Upper lobe of right lung (tissue), 1 donor: Measurements from ENCODE around the gene C9orf72. TPM values are rescaled to one million over a fixed set of nuclear protein-coding genes. Genes with fewer than 3 reads are reported as not detected.

ENCODE experiments used
- ATAC-seq: fragments of 200-7000 bp; cut with Tn5 transposase; one replicate; pipeline ENCODE4 v1.9.1; 2020; ENCODE audit warnings: mild to moderate bottlenecking, moderate library complexity
- DNase-seq: peaks from one replicate; pipeline ENCODE4 v3.0.0-alpha.2; 2020
- H3K27ac ChIP-seq: fragments of 200-600 bp; one replicate; pipeline ENCODE4 v1.8.0; 2022
- H3K27me3 ChIP-seq: fragments of 200-600 bp; one replicate; pipeline ENCODE4 v1.8.0; 2022; ENCODE audit warnings: mild to moderate bottlenecking
- H3K36me3 ChIP-seq: fragments of 200-600 bp; one replicate; pipeline ENCODE4 v1.8.0; 2022
- H3K4me1 ChIP-seq: fragments of 200-600 bp; one replicate; pipeline ENCODE4 v1.8.0; 2022
- H3K4me3 ChIP-seq: fragments of 200-600 bp; one replicate; pipeline ENCODE4 v1.8.0; 2022; ENCODE audit warnings: mild to moderate bottlenecking
- H3K9me3 ChIP-seq: fragments of 200-600 bp; one replicate; pipeline ENCODE4 v1.8.0; 2022
- intact Hi-C: fragments of 100-400 bp; cut with DNase I; formaldehyde crosslinking; loops from one replicate; pipeline ENCODE4 v1.11.0; 2022
- total RNA-seq: library from RNA; stranded (reverse); fragmentation: NEBNext Ultra II Directional; extraction: Animal tissue kit (Norgen Biotek cat#: 25700); gene quantifications from one replicate; pipeline ENCODE4 v1.2.1, GENCODE V29; 2021
- TF ChIP-seq, protein P1 (sequence below): fragments of 200-600 bp; IDR thresholded peaks from one replicate; pipeline ENCODE4 v1.8.0; 2022; ENCODE audit warnings: antibody characterized with exemption
- donor health status: DM: no; HTN: yes; CAD: no; lungs with severe emphysema.

C9orf72 gene
- total RNA-seq, 1 donor from 2014 or later, result 16.8 TPM

DNA sequence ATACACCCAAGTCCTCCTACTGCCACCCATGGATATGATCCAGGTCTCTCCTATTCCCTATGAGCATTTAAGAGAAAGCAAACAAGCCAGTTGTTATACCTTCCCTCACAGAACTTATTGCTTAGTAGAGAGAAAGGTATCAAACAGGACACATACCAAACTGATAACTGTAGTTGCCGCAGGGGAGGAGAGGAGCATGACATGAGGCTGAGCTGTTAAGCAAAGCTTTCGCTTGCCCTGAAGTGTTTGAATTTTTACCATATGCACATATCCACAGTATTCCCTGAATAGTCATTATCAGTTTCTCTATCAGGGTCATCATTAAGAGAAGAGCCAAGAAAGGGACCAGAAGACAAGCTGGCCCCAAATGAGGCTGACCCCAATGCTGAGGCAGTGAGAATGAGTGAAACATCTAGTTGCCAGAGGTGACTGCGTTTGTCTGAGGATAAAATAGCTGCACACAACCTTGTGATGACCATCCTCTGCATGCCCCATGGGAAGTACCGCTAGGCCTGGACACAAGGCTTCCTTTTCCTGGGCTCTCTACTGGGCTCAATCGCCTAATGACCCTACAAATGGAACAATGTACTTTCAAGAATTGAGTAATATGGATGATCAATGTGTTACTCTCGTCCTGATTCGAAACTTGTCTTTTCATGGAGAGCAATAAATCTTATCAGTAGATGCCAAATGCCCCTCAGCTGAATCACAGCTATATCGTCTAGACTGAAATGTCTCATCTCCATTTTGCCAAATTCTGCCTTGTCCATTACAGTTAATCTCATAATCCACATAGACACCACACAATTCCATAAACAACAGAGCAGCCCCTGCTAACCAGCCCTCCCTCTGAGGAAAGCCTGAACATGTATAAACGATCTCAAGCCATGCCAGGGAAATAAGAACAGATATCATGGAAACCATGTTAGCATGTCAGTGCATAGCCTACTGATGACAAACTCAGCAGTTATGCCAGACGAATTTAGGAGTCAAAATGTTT is 53.5 kb downstream of the C9orf72 start:
- no peaks in the 10 kb centered on the region for H3K9me3 ChIP-seq
- DNase-seq, result no peak
- no peak overlapping the region for H3K4me3 ChIP-seq
- no peaks in the 10 kb centered on the region for H3K4me1 ChIP-seq
- H3K27ac ChIP-seq, result no peak overlapping the region
- intact Hi-C loops, result no loop called here
- H3K36me3 ChIP-seq, result no peaks in the 10 kb centered on the region
- H3K27me3 ChIP-seq, result no peaks in the 10 kb centered on the region
- TF ChIP-seq, protein P1, sequence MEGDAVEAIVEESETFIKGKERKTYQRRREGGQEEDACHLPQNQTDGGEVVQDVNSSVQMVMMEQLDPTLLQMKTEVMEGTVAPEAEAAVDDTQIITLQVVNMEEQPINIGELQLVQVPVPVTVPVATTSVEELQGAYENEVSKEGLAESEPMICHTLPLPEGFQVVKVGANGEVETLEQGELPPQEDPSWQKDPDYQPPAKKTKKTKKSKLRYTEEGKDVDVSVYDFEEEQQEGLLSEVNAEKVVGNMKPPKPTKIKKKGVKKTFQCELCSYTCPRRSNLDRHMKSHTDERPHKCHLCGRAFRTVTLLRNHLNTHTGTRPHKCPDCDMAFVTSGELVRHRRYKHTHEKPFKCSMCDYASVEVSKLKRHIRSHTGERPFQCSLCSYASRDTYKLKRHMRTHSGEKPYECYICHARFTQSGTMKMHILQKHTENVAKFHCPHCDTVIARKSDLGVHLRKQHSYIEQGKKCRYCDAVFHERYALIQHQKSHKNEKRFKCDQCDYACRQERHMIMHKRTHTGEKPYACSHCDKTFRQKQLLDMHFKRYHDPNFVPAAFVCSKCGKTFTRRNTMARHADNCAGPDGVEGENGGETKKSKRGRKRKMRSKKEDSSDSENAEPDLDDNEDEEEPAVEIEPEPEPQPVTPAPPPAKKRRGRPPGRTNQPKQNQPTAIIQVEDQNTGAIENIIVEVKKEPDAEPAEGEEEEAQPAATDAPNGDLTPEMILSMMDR, result no peak
- no peak for ATAC-seq

DNA sequence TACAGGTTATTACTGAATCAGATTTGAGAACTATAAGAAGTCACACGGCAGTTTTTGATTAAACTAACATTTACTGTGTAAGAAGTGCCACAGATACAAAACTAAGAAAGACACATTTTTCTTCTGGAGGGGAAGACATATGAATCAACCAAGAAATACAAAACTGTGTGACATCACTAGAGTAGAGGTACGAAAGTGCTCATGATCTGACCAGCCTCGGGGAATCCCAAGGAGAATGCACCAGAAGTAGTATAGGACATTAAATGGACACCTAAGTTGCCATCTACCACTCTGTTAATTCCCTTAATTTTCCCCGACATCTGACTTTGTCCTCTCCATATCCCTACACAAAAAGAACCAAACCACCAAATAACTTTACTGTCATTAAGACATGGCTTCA is 54.5 kb downstream of the C9orf72 start:
- no peaks in the 10 kb centered on the region for H3K4me1 ChIP-seq

DNA sequence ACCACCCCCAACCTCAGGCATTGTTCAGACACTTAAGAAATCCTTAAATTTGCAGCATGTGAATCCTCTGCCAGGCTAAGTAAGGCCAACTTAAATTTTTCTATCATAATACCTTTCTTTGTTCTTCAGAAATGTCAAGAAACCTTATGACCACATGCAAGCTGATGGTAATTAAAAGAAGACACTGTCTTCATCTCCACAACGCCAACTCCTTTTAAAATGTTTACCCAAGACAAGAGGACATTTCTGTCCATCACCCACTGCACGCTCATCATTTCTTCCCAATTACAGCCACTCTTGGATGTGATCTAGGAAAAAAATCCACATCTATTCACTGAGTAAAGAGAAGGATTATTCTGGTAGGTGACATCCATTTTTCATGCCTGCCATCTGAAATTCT is 55.3 kb downstream of the C9orf72 start:
- ATAC-seq (no peak), DNase-seq (no peak)
- no peaks in the 10 kb centered on the region for H3K4me1 ChIP-seq
- no peaks in the 10 kb centered on the region for H3K36me3 ChIP-seq
- intact Hi-C loops, result no loop called here
- H3K27me3 ChIP-seq, result no peaks in the 10 kb centered on the region
- H3K9me3 ChIP-seq, result no peaks in the 10 kb centered on the region
- no peak overlapping the region for H3K4me3 ChIP-seq
- TF ChIP-seq, protein P1, result no peak
- H3K27ac ChIP-seq, result no peak overlapping the region

More for the DNA sequence above, 54.5 kb downstream of the C9orf72 start:
- Histone ChIP-seq H3K9me3 (no peaks in the 10 kb centered on the region), H3K27me3 (no peaks in the 10 kb centered on the region), H3K4me3 (no peak overlapping the region), H3K27ac (no peak overlapping the region), H3K36me3 (no peaks in the 10 kb centered on the region)
- DNase-seq (no peak), ATAC-seq (no peak)
- intact Hi-C loops, result no loop called here
- TF ChIP-seq, protein P1, result no peak

DNA sequence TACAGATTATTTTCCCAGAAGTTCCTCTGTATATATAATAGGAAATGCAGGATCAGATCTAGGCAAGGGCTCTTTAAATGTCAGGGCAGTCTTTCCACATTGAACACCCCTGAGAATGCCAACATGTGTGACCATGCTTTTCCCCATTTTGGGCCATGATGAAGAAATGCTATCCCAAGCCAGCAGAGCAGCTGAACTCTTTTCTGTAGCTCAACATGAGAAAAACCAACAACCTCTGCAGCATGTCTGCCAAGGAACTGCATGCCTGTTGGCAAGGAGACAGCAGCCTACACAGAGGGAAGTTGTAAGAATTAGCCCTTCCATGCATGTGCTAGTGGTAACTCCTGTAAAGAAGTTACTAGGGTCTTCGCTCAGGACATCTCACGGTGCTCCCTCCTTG is 58.7 kb downstream of the C9orf72 start:
- no peak overlapping the region for H3K27ac ChIP-seq
- TF ChIP-seq, protein P1, result no peak
- intact Hi-C loops, result no loop called here
- H3K4me3 ChIP-seq, result no peak overlapping the region
- no peak for DNase-seq
- no peaks in the 10 kb centered on the region for H3K27me3 ChIP-seq
- no peaks in the 10 kb centered on the region for H3K4me1 ChIP-seq
- H3K9me3 ChIP-seq, result no peaks in the 10 kb centered on the region
- H3K36me3 ChIP-seq, result no peaks in the 10 kb centered on the region
- ATAC-seq, result peak; percentile 62

DNA sequence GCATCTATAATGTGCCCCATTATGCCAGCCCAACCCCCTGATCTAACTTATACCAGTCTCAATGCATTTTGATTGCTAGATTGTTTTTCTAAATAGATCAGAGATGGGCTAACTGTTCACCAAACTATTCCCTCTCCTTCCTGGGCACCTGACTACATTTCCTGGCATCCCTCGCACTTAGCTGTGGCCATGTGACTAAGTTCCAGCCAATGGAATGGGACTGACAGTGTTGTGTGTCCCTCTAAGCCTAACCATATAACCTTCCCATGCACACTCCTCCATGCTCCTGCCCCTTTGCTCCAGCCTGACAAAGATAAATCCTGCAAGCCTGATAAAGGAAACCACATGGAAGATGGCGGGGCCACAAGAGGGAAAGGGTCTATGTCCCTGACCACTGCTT is 61.5 kb downstream of the C9orf72 start:
- DNase-seq (no peak), ATAC-seq (no peak)
- no peaks in the 10 kb centered on the region for H3K27me3 ChIP-seq
- TF ChIP-seq, protein P1, result no peak
- H3K9me3 ChIP-seq, result no peaks in the 10 kb centered on the region
- H3K27ac ChIP-seq, result no peak overlapping the region
- intact Hi-C loops, result no loop called here
- H3K4me3 ChIP-seq, result no peak overlapping the region
- H3K4me1 ChIP-seq, result no peaks in the 10 kb centered on the region
- no peaks in the 10 kb centered on the region for H3K36me3 ChIP-seq
